GM12873 (cell line): ENCODE results near the gene PRTN3.

Source experiments
- CTCF ChIP-seq: IDR thresholded peaks from 2 replicates; pipeline ENCODE4 v1.5.1; 2012; ENCODE audit warnings: low read depth, mild to moderate bottlenecking, moderate library complexity, low read length, control low read depth; ENCODE audit not compliant: insufficient read depth; ENCODE audit errors: missing control alignments

Gene PRTN3

GRCh38 chr19:848386-848921, 7.7 kb downstream of the PRTN3 start:
- TF ChIP-seq CTCF, result no peak

DNA sequence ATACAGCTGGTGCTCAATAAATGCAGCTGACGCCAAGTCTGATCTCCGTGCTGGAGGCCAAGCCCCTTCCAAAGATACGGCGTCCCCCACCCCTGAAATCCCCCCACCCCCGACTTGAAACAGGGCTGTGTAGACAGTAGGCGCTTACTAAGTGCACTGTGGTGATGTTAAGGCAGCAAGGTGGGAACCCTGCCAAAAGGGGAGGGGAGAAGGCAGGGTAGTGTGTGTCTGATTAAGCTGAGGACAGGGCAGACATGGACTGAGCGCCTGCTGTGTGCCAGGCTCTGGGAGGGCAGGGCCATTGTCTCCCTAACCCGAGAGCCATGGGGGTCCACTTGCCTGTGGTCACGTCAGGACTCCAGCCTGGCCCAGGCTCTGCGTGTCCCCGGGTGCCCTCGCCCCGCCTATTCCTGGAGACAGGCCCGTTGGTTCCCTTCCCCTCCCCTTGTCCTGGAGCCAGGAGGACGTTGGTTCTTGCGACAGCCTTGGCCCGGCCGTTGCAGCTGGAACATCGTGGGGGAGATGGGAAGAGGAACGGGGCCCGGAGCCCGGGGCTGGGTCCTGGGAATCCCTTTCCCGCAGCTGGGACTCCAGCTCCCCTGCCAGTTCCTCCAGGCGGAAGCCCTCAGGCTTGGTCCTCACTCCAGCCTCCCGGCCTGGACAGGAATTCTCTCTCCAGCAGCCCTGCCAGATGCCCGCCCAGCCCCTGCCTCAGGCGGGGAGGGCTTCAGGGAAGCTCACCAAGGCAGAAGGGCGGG, 9.6 kb downstream of the PRTN3 start:
- TF ChIP-seq CTCF, result no peak

- no peak for TF ChIP-seq CTCF
Measured at GRCh38 chr19:850979-851335, 10.2 kb downstream of the PRTN3 start.

- no peak for TF ChIP-seq CTCF
Measured at GRCh38 chr19:852136-853013, 11.6 kb downstream of the PRTN3 start, which contains the start of gene ELANE. Gene ELANE (plus strand): TSS chr19:852303. CDS start chr19:852329, 26 bp downstream.

- no peak for TF ChIP-seq CTCF
Measured at GRCh38 chr19:853014-853585, 12.3 kb downstream of the PRTN3 start.

GRCh38 chr19:854549-854948, 13.8 kb downstream of the PRTN3 start:
- no peak for TF ChIP-seq CTCF

- no peak for TF ChIP-seq CTCF
Measured at GRCh38 chr19:855142-855541, 14.3 kb downstream of the PRTN3 start.
